Inferior parietal cortex (tissue), 1 donor: ENCODE data around the gene CFHR5.
"Not testable (repeated sequence)": the region's sequence is repeated elsewhere in the genome, so short reads cannot be mapped to it uniquely, and the experiment has no call there.

Experiments used
- DNase-seq: peaks from one replicate; pipeline ENCODE4 v3.0.0-alpha.2; 2016; ENCODE audit errors: extremely low spot score

Gene CFHR5

DNA sequence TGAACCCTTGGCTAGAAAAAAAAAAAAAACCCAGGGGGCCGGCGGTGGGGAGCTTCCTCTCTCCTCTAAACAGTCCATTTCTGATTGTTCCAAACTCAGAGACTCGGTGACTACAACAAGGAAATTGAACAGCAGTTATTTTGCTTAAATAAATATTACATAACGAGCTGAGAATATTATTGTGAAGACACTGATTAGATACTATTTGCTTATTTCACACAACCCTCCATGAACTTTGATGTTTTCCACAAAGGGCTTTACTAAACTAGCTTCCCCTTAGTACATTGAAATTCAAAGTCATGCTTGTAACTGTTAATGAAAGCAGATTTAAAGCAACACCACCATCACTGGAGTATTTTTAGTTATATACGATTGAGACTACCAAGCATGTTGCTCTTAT, at the start of gene CFHR5:
Gene CFHR5 (plus strand): TSS at position 279 of the 400 bp plus-strand sequence. CDS start 109 bp downstream, at position 388.
- no peak for DNase-seq

DNA sequence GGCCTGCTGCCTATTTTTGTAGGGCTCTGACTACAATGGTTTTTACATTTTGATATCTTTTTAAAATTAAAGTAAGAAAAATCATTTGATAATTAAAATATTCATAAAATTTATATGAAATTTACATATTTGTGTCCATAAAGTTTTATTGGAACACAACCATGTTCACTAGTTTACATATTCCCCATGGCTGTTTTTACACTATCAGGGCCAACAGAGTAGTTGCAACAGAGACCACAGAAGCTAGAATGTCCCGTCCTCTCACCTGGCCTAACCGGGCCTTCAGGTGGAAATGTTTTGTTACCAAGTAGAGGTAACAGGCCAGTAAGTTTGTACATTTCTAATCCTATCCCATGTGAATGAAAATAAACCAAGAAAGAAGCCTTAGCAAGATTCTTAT, 44.5 kb upstream of the CFHR5 start:
- DNase-seq: not testable (repeated sequence)

DNA sequence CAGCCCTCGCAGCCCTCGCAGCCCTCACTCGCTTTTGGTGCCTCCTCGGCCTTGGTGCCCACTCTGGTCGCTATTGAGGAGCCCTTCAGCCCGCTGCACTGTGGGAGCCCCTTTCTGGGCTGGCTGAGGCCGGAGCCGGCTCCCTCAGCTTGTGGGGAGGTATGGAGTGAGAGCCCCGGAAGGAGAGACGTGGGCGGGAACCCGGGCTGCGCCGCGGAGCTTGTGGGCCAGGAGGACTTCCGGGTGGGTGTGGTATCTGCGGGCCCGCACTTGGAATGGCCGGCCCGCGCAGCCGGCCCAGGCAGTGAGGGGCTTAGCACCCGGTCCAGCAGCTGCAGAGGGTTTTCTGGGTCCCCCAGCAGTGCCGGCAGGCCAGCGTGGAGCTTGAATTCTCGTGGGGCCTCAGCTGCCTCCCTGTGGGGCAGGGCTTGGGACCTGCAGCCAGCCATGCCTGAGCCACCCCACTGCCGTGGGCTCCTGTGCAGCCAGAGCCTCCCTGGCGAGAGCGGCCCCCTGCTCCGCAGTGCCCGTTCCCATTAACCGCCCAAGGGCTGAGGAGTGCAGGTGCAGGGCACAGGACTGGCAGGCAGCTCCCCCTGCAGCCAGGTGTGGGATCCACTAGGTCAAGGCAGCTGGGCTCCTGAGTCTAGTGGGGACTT, 43.7 kb upstream of the CFHR5 start:
- peak; percentile 5 for DNase-seq

DNA sequence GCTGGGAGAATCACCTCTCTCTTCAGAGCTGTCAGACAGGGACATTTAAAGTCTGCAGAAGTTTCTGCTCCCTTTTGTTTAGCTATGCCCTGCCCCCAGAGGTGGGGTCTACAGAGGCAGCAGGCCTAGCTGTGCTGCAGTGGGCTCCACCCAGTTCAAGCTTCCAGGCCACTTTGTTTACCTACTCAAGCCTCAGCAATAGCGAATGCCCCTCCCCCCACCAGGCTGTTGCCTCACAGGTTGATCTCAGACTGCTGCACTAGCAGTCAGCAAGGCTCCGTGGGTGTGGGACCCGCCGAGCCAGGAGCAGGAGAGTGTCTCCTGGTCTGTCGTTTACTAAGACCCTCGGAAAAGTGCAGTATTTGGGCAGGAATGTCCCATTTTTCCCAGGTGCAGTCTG, 35.9 kb upstream of the CFHR5 start:
- not testable (repeated sequence) for DNase-seq

DNA sequence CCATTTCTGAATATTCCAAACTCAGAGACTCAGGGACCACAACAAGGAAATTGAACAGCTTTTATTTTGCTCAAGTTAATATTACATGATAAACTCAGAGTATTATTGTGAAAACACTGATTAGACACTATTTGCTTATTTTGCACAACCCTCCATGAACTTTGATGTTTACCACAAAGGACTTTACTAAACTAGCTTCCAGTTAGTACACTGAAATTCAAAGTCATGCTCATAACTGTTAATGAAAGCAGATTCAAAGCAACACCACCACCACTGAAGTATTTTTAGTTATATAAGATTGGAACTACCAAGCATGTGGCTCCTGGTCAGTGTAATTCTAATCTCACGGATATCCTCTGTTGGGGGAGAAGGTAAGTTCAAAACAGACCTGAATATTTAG, 33.8 kb upstream of the CFHR5 start, which contains the start of gene CFHR2:
Gene CFHR2 (plus strand): TSS at position 171 of the 400 bp plus-strand sequence. CDS start 143 bp downstream, at position 314.
- DNase-seq: not testable (repeated sequence)

DNA sequence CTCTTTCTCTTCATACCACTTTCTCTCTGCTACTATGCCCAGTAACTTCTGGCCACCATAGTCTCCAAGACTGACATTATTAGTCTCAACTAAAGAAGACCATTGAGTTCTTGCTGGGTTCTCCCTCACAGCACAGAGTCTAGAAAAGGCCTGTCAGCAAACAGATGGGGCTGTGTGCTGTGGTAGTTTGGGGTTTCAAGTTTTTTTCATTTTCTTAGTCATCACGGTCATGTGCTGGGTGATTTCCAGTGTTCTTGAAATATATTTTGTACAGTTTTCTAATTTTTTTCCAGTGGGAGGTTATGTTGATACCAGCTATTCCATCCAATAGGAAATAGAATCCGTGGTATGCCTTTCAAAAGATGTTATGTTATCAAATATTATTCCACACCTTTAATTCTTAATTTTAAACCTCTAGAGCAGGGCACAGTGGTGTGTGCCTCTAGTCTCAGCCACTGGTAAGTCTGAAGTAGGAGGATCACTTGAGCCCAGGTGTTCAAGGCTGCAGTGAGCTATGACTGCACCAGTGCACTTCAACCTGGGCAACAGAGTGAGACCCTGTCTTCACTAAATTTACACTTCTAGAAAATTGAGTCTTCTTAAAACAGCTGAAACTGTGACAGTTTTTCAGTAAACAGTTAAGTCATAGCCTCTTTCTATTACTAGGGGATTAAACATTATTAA, 25.5 kb upstream of the CFHR5 start:
- DNase-seq: no peak

DNA sequence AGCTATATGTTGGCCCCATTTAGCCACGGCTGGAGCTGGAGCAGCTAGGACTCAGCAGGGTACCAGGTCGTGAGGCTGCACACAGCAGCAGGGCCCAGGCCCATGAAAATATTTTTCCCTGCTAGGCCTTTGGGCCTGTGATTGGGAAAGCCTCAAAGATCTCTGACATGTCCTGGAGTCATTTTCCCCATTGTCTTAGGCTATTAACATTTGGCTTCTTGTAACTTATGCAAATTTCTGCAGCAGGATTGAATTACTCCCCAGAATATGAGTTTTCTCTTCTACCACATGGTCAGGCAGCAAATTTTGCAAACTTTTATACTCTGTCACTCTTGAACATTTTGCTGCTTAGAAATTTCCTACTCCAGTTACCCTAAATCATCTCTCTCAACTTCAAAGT, 22.6 kb upstream of the CFHR5 start:
- DNase-seq: no peak

DNA sequence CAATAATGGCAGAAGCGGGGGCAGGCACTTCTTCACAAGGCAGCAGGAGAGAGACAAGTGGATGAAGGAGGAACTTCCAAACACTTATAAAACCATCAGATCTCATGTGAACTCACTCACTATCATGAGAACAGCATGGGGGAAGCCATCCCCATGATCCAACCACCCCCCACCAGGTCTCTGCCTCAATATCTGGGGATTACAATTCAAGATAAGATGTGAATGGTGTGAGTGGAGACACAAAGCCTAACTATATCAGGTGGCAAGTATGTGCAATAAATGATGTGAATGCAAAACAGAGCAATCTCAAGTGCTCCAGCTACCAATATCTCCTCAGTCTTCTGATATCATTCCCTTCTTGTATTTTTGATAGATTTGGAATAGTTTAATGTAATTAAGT, 21.4 kb upstream of the CFHR5 start:
- DNase-seq: no peak

DNA sequence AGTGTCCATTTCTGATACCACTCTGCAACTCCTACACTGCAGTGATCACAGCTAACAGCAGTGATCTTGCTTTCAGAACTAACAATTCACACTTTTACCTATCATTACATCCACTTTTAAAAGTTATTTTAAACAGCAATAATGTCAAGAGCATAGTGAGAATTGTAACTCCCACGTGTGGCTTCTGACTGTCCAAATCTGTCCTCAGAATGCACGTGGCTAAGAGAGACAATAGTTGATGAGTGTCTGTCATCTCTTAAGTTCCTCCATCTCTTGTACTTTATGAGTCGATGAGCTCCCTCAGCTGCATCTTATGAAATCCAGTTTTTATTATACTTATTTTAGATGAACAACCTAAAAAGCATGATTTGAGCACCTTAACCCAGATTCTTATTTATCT, 16.5 kb upstream of the CFHR5 start:
- DNase-seq: no peak

DNA sequence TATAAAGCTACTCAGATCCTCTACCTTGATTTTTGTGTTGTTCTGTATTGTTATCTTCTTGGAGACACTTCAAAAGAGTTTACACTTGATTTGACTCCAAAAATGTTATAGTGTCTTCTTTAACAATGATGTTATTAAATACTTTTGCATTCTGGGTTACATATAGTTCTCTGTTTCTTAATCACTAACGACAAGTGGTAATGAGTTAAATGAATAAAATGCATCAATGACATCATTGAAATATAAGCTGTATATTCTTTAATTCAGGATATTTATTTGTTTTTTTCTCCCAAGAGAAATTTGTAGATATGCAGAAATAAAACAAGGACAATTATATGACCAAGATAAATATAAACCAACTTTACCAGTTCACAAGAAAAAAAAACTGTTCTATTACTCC, 7.2 kb upstream of the CFHR5 start:
- no peak for DNase-seq

DNA sequence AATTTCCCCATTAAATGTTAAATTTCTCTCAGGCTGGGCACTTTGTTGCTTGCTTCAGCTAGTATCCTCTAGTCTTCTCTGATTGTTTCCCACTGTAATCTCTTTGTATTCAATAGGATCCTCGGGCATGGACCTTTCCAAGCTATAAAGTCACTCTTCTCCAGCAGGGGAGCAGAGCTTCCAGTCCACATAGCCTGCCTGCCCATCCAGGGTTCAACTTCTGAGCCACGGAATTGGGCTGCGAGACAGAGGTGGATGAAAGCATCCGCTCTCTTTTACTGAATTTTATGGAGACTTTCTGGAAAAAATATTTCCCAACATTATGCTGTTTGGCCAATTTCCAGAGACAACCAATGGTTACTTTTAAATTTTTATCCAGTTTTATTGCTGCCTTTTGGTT, 1.1 kb upstream of the CFHR5 start:
- DNase-seq: no peak

DNA sequence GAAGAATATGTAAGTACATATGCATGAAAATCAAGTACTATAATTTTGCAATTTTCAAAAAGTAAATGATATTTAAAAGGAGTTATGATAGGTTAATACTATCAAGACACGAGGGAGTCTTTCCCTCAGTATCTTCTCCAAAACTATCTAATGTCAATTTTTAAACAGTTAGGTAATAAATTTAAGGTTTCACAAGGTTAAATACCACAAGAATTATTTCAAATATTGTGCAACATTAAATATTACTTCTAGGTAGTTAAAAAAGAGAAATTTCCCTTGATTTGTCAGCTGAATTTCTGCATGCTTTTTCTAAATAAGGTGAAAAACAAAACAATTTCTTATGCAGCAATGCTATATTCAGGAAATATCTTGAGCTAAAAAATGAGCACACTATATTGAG, 3.5 kb downstream of the CFHR5 start:
- no peak for DNase-seq

DNA sequence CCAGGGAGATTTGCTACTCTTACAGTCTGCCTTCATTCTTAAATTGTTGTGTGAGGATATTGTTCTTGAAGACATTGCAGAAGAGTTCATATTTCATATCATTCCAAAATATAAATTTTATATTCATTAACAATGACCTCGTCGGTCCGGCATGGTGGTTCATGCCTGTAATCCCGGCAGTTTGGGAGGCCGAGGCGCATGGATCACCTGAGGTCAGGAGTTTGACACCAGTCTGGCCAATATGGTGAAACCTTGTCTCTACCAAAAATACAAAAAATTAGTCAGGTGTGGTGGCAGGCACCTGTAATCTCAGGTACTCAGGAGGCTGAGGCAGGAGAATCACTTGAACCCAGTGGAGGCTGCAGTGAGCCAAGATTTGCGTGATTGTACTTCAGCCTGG, 4.9 kb downstream of the CFHR5 start:
- not testable (repeated sequence) for DNase-seq

DNA sequence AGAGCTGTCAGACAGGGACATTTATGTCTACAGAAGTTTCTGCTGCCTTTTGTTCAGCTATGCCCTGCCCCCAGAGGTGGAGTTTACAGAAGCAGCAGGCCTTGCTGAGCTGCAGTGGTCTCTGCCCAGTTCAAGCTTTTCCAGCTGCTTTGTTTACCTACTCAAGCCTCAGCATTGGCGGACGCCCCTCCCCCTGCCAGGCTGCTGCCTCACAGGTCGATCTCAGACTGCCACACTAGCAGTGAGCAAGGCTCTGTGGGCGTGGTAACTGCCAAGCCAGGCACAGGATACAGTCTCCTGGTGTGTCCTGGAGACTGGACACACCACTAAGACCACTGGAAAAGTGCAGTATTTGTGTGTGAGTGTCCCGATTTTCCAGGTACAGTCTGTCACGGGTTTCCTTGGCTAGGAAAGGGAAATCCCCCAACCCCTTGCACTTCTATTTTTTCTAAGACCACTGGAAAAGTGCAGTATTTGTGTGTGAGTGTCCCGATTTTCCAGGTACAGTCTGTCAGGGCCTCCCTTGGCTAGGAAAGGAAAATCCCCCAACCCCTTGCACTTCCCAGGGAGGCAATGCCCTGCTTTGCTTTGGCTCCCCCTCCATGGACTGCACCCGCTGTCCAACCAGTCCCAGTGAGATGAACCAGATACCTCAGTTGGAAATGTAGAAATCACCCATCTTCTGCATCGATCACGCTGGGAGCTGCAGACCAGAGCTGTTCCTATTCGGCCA, 14.7 kb downstream of the CFHR5 start:
- not testable (repeated sequence) for DNase-seq

DNA sequence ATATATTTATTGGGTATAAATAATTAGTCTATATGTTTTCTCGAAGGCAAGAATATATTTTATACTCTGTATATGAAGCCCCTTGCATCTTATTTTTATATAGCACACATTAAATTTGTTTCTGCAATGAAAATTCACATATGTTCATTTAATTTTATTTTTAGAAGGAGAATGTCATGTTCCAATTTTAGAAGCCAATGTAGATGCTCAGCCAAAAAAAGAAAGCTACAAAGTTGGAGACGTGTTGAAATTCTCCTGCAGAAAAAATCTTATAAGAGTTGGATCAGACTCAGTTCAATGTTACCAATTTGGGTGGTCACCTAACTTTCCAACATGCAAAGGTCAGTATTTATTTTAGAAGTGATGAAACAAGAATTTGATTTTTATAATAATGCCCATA, 16.6 kb downstream of the CFHR5 start:
- DNase-seq: no peak

DNA sequence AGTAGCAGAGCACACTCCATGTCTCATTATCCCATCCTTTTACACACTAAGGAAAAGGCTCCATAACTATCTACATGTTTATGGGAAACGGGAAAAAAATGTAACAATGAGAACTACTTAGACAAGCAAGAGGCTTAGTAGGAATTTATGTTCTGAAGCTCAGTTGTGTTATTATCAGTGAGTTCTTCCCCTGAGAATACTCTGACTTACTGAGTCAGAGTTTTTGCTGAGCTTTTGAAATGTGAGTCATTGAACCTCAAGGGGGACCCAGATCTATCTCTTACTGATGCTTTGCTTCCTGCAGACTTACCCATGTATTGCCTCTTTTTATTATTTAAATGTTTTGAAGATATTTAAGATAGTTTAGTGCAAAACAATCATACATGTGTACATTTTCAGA, 20.1 kb downstream of the CFHR5 start:
- DNase-seq: no peak

DNA sequence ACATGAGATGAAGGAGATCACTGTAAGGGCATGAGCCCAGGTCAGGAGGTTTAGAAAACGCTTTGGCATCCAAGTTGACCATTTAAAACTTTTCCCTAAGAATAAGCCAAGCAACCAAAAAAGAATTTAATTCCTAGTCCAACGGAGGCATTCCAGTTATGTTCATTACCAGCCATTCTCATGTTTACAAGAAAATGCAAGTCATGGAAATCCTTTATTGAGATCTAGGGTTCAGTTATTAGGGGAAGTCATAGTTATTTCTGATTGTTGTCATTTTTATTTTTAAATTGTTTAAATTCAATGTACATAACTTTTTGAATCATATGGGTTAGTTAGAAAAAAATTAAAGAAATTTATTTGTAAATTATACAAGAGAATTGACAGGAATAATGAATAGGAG, 24.5 kb downstream of the CFHR5 start:
- no peak for DNase-seq

DNA sequence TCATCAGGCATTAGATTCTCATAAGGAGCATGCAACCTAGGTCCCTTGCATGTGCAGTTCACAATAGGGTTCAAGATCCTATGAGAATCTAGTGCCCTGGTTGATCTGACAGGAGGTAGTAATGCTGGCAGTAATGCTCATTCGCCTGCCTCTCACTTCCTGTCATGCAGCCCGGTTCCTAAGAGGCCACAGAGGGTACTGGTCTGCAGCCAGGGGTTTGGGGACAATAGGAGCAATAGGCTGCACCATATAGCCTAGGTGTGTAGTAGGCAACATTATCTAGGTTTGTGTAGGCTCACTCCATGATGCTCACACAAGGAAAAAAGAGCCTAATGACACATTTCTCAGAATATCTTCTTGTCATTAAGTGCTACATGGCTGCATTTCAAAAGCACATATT, 25.8 kb downstream of the CFHR5 start:
- no peak for DNase-seq

DNA sequence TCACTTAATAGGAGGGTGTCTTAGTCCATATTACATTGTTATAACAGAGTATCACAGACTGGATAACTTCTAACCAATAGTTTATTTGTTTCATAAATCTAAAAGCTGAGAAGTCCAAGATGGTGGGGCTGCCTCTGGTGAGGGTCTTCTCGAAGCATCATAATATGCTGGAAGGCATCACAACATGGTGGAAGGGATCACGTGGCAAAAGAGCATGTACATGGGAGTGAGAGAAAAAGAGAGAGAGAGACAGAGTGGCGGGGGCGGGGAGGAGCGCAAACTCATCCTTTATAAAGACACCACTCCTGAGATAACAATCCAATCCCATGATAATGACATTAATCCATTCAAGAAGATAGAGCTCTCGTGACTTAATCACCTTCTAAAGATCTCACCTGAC, 31.5 kb downstream of the CFHR5 start:
- no peak for DNase-seq

DNA sequence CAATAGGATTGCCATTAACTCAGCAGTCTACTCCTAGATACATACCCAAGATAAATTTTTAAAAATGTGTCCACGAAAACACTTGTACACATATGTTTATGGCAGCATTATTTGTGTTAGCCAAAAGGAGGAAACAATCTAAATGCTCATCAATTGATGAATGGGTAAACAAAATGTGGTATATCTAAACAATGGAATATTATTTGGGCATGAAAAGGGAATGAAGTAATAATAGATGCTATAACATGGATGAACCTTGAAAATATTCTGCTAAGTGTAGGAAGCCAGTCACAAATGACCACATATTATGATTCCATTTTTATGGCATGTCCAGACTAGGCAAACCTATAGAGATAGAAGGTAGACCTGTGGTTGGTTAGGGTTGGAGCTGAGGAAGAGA, 34.3 kb downstream of the CFHR5 start:
- DNase-seq: no peak

DNA sequence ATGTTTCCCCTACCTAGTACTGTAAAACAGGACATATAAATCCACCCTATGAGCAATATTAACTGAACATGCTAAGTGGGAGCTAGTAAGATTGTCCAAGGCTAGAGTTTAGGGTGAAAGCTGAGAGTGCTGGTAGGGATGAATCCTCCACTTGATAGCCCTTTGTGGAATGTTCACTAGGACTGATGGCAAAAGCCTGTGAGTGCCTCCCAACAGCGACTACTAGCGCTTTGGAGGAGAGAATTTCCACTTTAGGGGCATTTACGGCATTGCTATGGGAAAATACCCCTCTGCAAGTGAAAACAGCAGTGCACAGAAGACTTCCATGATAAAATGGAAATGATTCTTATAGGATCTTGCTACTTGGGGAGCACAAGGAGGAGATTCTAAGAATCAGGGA, 35.9 kb downstream of the CFHR5 start:
- DNase-seq: no peak

DNA sequence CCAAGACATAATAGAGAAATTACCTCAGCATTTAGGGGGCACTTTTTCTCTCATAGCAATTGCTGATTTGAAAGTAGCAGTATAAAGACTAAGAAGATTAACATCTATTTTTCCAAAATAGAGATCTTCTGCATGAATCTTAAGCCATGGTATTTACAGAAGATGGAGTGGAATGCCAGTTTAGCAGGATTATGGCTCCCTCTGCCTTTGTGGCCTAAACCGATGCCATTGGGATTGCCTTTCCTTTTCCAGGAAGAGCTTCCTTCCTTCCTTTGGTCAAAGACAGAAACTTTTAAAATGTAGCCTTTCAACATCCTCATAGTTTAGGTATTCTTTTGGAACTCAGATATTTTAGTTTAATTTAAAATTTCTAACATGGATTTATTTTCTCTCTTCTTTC, 39.4 kb downstream of the CFHR5 start:
- DNase-seq: no peak
